Measurements from ENCODE around the gene MME.

- TF ChIP-seq CTCF (IDR thresholded peaks at IDR 0.05) (no peak), POLR2A (IDR thresholded peaks at IDR 0.05) (no peak)
These were observed 139.0 kb downstream of the MME start for GRCh38 chr3:155219106-155219505.
